ENCODE results near the gene MPDZ.
"Not testable (repeated sequence)": the region's sequence is repeated elsewhere in the genome, so short reads cannot be mapped to it uniquely, and the experiment has no call there.

DNA sequence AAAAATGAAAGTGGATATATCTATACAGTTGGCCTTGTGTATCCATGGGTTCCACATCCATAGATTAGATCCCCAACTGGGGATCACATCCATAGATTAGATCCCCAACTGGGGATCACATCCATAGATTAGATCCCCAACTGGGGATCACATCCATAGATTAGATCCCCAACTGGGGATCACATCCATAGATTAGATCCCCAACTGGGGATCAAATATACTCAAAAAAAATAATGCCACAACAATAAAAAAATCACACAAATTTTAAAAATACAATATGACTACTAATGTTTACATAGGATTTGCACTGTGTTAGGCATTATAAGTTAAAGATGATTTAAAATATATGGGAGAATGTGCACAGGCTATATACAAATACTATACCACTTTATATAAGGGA is 56.8 kb downstream of the MPDZ start:
- not testable (repeated sequence) for TF ChIP-seq POLR2A, POLR2AphosphoS5 (IDR thresholded peaks at IDR 0.05)
- TF ChIP-seq, protein P1, sequence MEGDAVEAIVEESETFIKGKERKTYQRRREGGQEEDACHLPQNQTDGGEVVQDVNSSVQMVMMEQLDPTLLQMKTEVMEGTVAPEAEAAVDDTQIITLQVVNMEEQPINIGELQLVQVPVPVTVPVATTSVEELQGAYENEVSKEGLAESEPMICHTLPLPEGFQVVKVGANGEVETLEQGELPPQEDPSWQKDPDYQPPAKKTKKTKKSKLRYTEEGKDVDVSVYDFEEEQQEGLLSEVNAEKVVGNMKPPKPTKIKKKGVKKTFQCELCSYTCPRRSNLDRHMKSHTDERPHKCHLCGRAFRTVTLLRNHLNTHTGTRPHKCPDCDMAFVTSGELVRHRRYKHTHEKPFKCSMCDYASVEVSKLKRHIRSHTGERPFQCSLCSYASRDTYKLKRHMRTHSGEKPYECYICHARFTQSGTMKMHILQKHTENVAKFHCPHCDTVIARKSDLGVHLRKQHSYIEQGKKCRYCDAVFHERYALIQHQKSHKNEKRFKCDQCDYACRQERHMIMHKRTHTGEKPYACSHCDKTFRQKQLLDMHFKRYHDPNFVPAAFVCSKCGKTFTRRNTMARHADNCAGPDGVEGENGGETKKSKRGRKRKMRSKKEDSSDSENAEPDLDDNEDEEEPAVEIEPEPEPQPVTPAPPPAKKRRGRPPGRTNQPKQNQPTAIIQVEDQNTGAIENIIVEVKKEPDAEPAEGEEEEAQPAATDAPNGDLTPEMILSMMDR (IDR thresholded peaks at IDR 0.05) = not testable (repeated sequence)
